GM10266 (cell line): ENCODE results near the gene ACTG2.
"Not testable (repeated sequence)": the region's sequence is repeated elsewhere in the genome, so short reads cannot be mapped to it uniquely, and the experiment has no call there.

Experiments
- DNase-seq: peaks from one replicate; pipeline ENCODE4 v3.0.0; 2012; ENCODE audit errors: extremely low spot score
- CTCF ChIP-seq: IDR thresholded peaks from 2 replicates; pipeline ENCODE4 v1.5.1; 2012; ENCODE audit warnings: mild to moderate bottlenecking, low read depth; ENCODE audit not compliant: control insufficient read depth, insufficient read depth; ENCODE audit errors: missing control alignments

The ACTG2 gene

GRCh38 chr2:73901143-73901542 is 8.3 kb downstream of the ACTG2 start:
- TF ChIP-seq CTCF: no peak
- DNase-seq: no peak

- TF ChIP-seq CTCF: no peak
- DNase-seq: no peak
Measured at GRCh38 chr2:73902284-73902683, 9.5 kb downstream of the ACTG2 start.

- no peak for TF ChIP-seq CTCF
- no peak for DNase-seq
Measured at GRCh38 chr2:73903313-73903712, 10.5 kb downstream of the ACTG2 start.

- not testable (repeated sequence) for DNase-seq
Measured at GRCh38 chr2:73903949-73904613, 11.3 kb downstream of the ACTG2 start.

GRCh38 chr2:73904952-73905351 is 12.1 kb downstream of the ACTG2 start:
- no peak for TF ChIP-seq CTCF
- no peak for DNase-seq

- TF ChIP-seq CTCF: no peak
Measured at GRCh38 chr2:73906847-73907505, 14.2 kb downstream of the ACTG2 start.

GRCh38 chr2:73907840-73908452 is 15.1 kb downstream of the ACTG2 start:
- DNase-seq: peak; percentile 74
- peak; percentile 66 for TF ChIP-seq CTCF

More at GRCh38 chr2:73906847-73907505, 14.2 kb downstream of the ACTG2 start:
- no peak for DNase-seq
